ENCODE measurements around the gene CLDN25. TPM values are rescaled to one million over a fixed set of nuclear protein-coding genes. Genes with fewer than 3 reads are reported as not detected.

CLDN25 gene
- total RNA-seq, 1 experiment from 2014 or later = not detected

- Mint-ChIP-seq H3K9me3 (no peaks in the 10 kb centered on the region; a peak in 1 of 5 replicates), H3K36me3 (ENCODE audit: insufficient read depth in 1 of 3, low read depth in 3 of 3) (peaks cover 36 to 85% (median 82%) of the 10 kb centered on the region in 3 experiments), H3K27me3 (ENCODE audit: low read depth) (no peaks in the 10 kb centered on the region), H3K4me1 (no peaks in the 10 kb centered on the region), H3K4me3 (no peak overlapping the region), H3K27ac (no peak overlapping the region; a peak in 1 of 7 replicates)
- Histone ChIP-seq H3K79me1 (ENCODE audit: insufficient read depth, low read depth, low read length, poor library complexity, severe bottlenecking) (no peaks in the 10 kb centered on the region), H3K9ac (ENCODE audit: extremely low read depth, insufficient read length, low read length) (no peak overlapping the region), H3K4ac (ENCODE audit: low read depth, low read length) (no peak overlapping the region), H3K56ac (ENCODE audit: insufficient read length, low read depth, low read length) (no peak overlapping the region), H3K23me2 (ENCODE audit: insufficient read length, low read depth, low read length, poor library complexity, severe bottlenecking) (no peaks in the 10 kb centered on the region), H3K18ac (ENCODE audit: insufficient read length, low read depth, low read length) (no peak overlapping the region), H4K91ac (ENCODE audit: insufficient read length, low read depth, low read length) (no peak overlapping the region), H3K4me2 (ENCODE audit: insufficient read depth, insufficient read length, low read length) (no peak overlapping the region), H4K20me1 (ENCODE audit: control insufficient read depth, insufficient read depth, insufficient read length) (no peaks in the 10 kb centered on the region), H2BK12ac (ENCODE audit: insufficient read length, low read depth, low read length) (no peak overlapping the region), H3K27ac (ENCODE audit: insufficient read length, low read depth, low read length) (no peak overlapping the region), H3K9me3 (ENCODE audit: control insufficient read depth, low read depth, low read length) (no peaks in the 10 kb centered on the region), H3K23ac (ENCODE audit: insufficient read length, low read depth, low read length) (no peak overlapping the region), H3T11ph (ENCODE audit: low read length) (no peak overlapping the region), H2BK120ac (ENCODE audit: low read depth, low read length, poor library complexity, severe bottlenecking) (no peak overlapping the region), H4K8ac (replicated peaks; ENCODE audit: insufficient read length, low read depth, low read length) (no peak overlapping the region), H2BK5ac (ENCODE audit: insufficient read length, low read length) (no peak overlapping the region), H3K27me3 (ENCODE audit: insufficient read depth, low read length) (no peaks in the 10 kb centered on the region), H2BK15ac (ENCODE audit: low read depth, low read length) (no peak overlapping the region), H2AFZ (ENCODE audit: low read length) (no peak overlapping the region), H4K5ac (ENCODE audit: insufficient read length, low read depth, low read length) (no peak overlapping the region), H2BK20ac (ENCODE audit: low read depth, low read length, poor library complexity, severe bottlenecking) (no peak overlapping the region), H3K79me2 (ENCODE audit: insufficient read depth, low read length) (no peaks in the 10 kb centered on the region), H3K14ac (ENCODE audit: insufficient read depth, low read length) (no peak overlapping the region), H3K4me1 (ENCODE audit: insufficient read depth, low read length) (no peaks in the 10 kb centered on the region), H2AK5ac (ENCODE audit: insufficient read length, low read length) (no peak overlapping the region)
- DNase-seq = no peak
- TF ChIP-seq, protein P1, sequence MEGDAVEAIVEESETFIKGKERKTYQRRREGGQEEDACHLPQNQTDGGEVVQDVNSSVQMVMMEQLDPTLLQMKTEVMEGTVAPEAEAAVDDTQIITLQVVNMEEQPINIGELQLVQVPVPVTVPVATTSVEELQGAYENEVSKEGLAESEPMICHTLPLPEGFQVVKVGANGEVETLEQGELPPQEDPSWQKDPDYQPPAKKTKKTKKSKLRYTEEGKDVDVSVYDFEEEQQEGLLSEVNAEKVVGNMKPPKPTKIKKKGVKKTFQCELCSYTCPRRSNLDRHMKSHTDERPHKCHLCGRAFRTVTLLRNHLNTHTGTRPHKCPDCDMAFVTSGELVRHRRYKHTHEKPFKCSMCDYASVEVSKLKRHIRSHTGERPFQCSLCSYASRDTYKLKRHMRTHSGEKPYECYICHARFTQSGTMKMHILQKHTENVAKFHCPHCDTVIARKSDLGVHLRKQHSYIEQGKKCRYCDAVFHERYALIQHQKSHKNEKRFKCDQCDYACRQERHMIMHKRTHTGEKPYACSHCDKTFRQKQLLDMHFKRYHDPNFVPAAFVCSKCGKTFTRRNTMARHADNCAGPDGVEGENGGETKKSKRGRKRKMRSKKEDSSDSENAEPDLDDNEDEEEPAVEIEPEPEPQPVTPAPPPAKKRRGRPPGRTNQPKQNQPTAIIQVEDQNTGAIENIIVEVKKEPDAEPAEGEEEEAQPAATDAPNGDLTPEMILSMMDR (conservative IDR thresholded peaks at IDR 0.05) = no peak
- no CpG with 5 or more reads among the region's 3 CpGs for WGBS (ENCODE audit: extremely low coverage, insufficient read length, low lambda C conversion rate)
These were observed 47.9 kb downstream of the CLDN25 start for GRCh38 chr11:113827477-113827876.
